ENCODE results near the gene FGGY. TPM values are rescaled to one million over a fixed set of nuclear protein-coding genes. Genes with fewer than 3 reads are reported as not detected.

The FGGY gene
- total RNA-seq, 2 donors from 2014 or later: 16.0 to 21.8 TPM

GRCh38 chr1:59597420-59598119 is 300.7 kb downstream of the FGGY start:
- no peak for TF ChIP-seq CTCF (IDR thresholded peaks at IDR 0.05)
- H3K27me3 ChIP-seq: no peaks in the 10 kb centered on the region
- no peak for DNase-seq (ENCODE audit: low spot score)
- H3K36me3 ChIP-seq: no peaks in the 10 kb centered on the region
- H3K9me3 ChIP-seq: no peaks in the 10 kb centered on the region
- no peaks in the 10 kb centered on the region for H3K4me1 ChIP-seq
- no peak overlapping the region for H3K4me3 ChIP-seq
- H3K27ac ChIP-seq: no peak overlapping the region

DNA sequence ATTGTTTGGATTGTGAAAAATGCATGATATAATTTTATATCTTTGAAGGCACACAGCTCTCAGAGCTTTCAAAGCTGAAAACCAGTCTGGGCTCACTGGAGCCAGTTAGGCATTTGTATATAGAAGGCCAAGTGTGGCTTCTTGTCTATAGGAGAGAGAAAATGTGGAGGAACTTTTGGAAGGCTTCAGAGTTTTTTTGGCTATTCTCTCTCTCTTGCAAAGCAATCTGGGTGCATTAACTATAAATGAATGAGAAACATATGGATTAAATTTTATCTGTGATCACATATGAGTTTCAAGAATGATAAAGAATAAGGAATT is 301.2 kb downstream of the FGGY start:
- no peak for TF ChIP-seq CTCF (IDR thresholded peaks at IDR 0.05)
- H3K4me1 ChIP-seq: no peaks in the 10 kb centered on the region
- H3K9me3 ChIP-seq: no peaks in the 10 kb centered on the region
- no peak for DNase-seq (ENCODE audit: low spot score)
- H3K36me3 ChIP-seq: no peaks in the 10 kb centered on the region
- no peak overlapping the region for H3K27ac ChIP-seq
- no peak overlapping the region for H3K4me3 ChIP-seq
- no peaks in the 10 kb centered on the region for H3K27me3 ChIP-seq

GRCh38 chr1:59601041-59601441 is 304.1 kb downstream of the FGGY start:
- peak; percentile 62 for DNase-seq (ENCODE audit: low spot score)

DNA sequence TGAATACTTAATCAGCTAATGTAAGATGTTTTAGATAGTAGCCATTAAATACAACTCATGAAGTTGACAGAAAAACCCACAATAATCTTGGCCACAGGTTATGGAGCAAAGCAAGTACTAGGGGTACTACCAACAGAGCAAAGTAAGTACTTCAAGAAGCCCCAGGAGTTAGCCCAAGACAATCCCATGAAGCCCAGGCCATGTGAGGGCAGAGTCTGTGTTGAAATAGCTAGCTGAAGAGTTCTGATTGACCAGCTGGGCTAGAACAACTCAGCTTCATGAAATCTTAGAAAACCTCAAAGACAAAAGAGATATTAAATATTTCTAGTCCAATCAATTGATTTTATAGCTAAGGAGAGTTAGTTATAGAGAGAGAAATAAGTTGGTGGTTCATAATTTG is 304.9 kb downstream of the FGGY start:
- DNase-seq (ENCODE audit: low spot score): no peak
- Histone ChIP-seq H3K4me3 (no peak overlapping the region), H3K4me1 (no peaks in the 10 kb centered on the region), H3K27me3 (no peaks in the 10 kb centered on the region), H3K36me3 (no peaks in the 10 kb centered on the region), H3K9me3 (no peaks in the 10 kb centered on the region), H3K27ac (no peak overlapping the region)
- no peak for TF ChIP-seq CTCF (IDR thresholded peaks at IDR 0.05)

More at GRCh38 chr1:59601041-59601441, 304.1 kb downstream of the FGGY start:
- H3K27ac ChIP-seq: no peak overlapping the region
- H3K9me3 ChIP-seq: no peaks in the 10 kb centered on the region
- no peak overlapping the region for H3K4me3 ChIP-seq
- H3K4me1 ChIP-seq: no peaks in the 10 kb centered on the region
- H3K36me3 ChIP-seq: no peaks in the 10 kb centered on the region
- H3K27me3 ChIP-seq: no peaks in the 10 kb centered on the region
- no peak for TF ChIP-seq CTCF (IDR thresholded peaks at IDR 0.05)

DNA sequence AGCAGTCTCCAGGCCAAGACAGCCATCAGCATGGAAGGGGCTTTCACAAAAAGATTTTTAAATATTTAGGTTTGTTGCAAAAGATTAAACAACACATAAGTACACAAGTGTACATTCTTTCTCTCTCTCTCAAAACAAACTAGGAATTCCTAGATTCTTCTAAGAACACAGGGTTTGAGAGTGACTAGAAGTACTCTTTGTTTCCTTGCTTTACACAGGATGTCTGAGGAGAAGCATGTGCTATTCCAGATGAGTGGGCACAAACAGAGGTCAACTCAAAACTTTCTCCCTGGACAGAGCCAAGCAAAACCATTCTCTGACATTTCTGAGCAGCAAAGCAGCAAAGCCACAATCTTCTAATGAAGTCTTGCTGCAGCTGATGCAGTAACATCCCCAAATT is 307.3 kb downstream of the FGGY start:
- H3K4me1 ChIP-seq: no peaks in the 10 kb centered on the region

More for the DNA sequence above, 307.3 kb downstream of the FGGY start:
- Histone ChIP-seq H3K4me3 (no peak overlapping the region), H3K36me3 (no peaks in the 10 kb centered on the region), H3K9me3 (no peaks in the 10 kb centered on the region), H3K27me3 (no peaks in the 10 kb centered on the region), H3K27ac (no peak overlapping the region)
- TF ChIP-seq CTCF (IDR thresholded peaks at IDR 0.05): no peak
- no peak for DNase-seq (ENCODE audit: low spot score)
